CD4-positive, alpha-beta T cell (primary cell): Measurements from ENCODE around the gene DOCK2. TPM values are rescaled to one million over a fixed set of nuclear protein-coding genes. Genes with fewer than 3 reads are reported as not detected.

ENCODE experiments used
- ATAC-seq: fragments of 200-7000 bp; cut with Tn5 transposase; one replicate; pipeline ENCODE4 v1.10.0; 2022; ENCODE audit warnings: mild to moderate bottlenecking; ENCODE audit not compliant: poor library complexity
- CTCF ChIA-PET: fragments of 350-600 bp; sonication (Branson Sonifier 250); formaldehyde crosslinking; loops from one replicate; lab custom pipeline; 2021; ENCODE audit warnings: antibody characterized with exemption, inconsistent platforms; lab: Charles Lee
- POLR2A ChIA-PET: fragments of 350-600 bp; sonication (Branson Sonifier 250); formaldehyde crosslinking; loops from one replicate; lab custom pipeline; 2021; ENCODE audit warnings: antibody characterized with exemption, inconsistent platforms; lab: Charles Lee
- DNase-seq, 14 experiments: peaks; one replicate each; pipeline ENCODE4 v3.0.0-alpha.2; 2013 to 2020; ENCODE audit warnings: mixed read lengths in 2 of 14
- H3K27ac ChIP-seq, 2 donors: one replicate each; pipeline versions ENCODE4 v1.5.1 to v1.7.0; 2013; ENCODE audit warnings: low read length in 2 of 2, low read depth in 1 of 2, mild to moderate bottlenecking in 1 of 2
- H3K27me3 ChIP-seq, 2 experiments: 1 replicate in 1 of 2; 2 replicates in 1 of 2; pipeline versions ENCODE4 v1.6.1 to v1.7.0; 2013; ENCODE audit warnings: low read length in 2 of 2, control low read depth in 1 of 2, mild to moderate bottlenecking in 1 of 2, moderate library complexity in 1 of 2; ENCODE audit not compliant: insufficient read depth in 2 of 2, control insufficient read depth in 1 of 2
- H3K36me3 ChIP-seq: one replicate; pipeline ENCODE4 v1.6.1; 2013; ENCODE audit warnings: low read length, control low read depth; ENCODE audit not compliant: insufficient read depth
- H3K4me1 ChIP-seq: one replicate; pipeline ENCODE4 v1.6.1; 2013; ENCODE audit warnings: low read length, control low read depth; ENCODE audit not compliant: insufficient read depth
- H3K4me3 ChIP-seq: one replicate; pipeline ENCODE4 v1.5.1; 2013; ENCODE audit warnings: mild to moderate bottlenecking, low read length, moderate library complexity
- H3K9me3 ChIP-seq, 2 experiments: 1 replicate in 1 of 2; 2 replicates in 1 of 2; pipeline versions ENCODE4 v1.6.1 to v1.7.0; 2013; ENCODE audit warnings: low read length in 2 of 2, mild to moderate bottlenecking in 2 of 2, control low read depth in 1 of 2, moderate library complexity in 1 of 2; ENCODE audit not compliant: control insufficient read depth in 1 of 2, insufficient read depth in 1 of 2
- H3K27ac Mint-ChIP-seq: one replicate; pipeline ENCODE4 v1.8.0; 2020; ENCODE audit warnings: mixed read lengths
- H3K27me3 Mint-ChIP-seq: one replicate; pipeline ENCODE4 v1.8.0; 2021; ENCODE audit warnings: mixed read lengths
- H3K36me3 Mint-ChIP-seq: one replicate; pipeline ENCODE4 v1.8.0; 2021; ENCODE audit warnings: low read depth, mixed read lengths
- H3K4me1 Mint-ChIP-seq: one replicate; pipeline ENCODE4 v1.8.0; 2021; ENCODE audit warnings: low read depth, mixed read lengths
- H3K4me3 Mint-ChIP-seq: one replicate; pipeline ENCODE4 v1.8.0; 2020; ENCODE audit warnings: mild to moderate bottlenecking, mixed read lengths
- H3K9me3 Mint-ChIP-seq: one replicate; pipeline ENCODE4 v1.8.0; 2020; ENCODE audit warnings: mixed read lengths
- CTCF ChIP-seq: fragments of 200-600 bp; IDR thresholded peaks from one replicate; pipeline ENCODE4 v1.8.0; 2022; ENCODE audit warnings: antibody characterized with exemption, mild to moderate bottlenecking
- intact Hi-C, 2 experiments: fragments of 100-400 bp; cut with DNase I in 1 of 2; cut with micrococcal nuclease in 1 of 2; formaldehyde crosslinking; loops; one replicate each; pipeline versions ENCODE4 v1.15.1 to v1.9.0; 2023 to 2025; cut with DNase I, micrococcal nuclease
- total RNA-seq, 174 experiments: library from RNA in 2 of 174; stranded (reverse) in 2 of 174; gene quantifications; one replicate each; pipeline ENCODE4 v1.2.3 and lab custom pipeline; 2021 to 2026

DOCK2 gene
- total RNA-seq, 2 experiments from 2014 or later: 220 to 229 TPM

- no peak overlapping the region for H3K4me3 ChIP-seq
- no peak for TF ChIP-seq CTCF
- Mint-ChIP-seq H3K27me3 (no peaks in the 10 kb centered on the region), H3K36me3 (peaks cover 51% of the 10 kb centered on the region), H3K4me1 (no peaks in the 10 kb centered on the region), H3K27ac (no peak overlapping the region), H3K4me3 (no peak overlapping the region), H3K9me3 (no peaks in the 10 kb centered on the region)
- H3K27ac ChIP-seq: no peak overlapping the region
- DNase-seq: no peak
- ChIA-PET CTCF (no interaction called here), POLR2A (no interaction called here)
- ATAC-seq: no peak
- no peaks in the 10 kb centered on the region for H3K4me1 ChIP-seq
- intact Hi-C loops: no loop called here
- no peaks in the 10 kb centered on the region for H3K27me3 ChIP-seq
- H3K36me3 ChIP-seq: peaks cover 36% of the 10 kb centered on the region
- H3K9me3 ChIP-seq: no peaks in the 10 kb centered on the region
These were observed 34.5 kb upstream of the DOCK2 start for GRCh38 chr5:169602535-169602934.

GRCh38 chr5:169606279-169606678 lies 30.8 kb upstream of the DOCK2 start:
- CTCF ChIA-PET: no interaction called here
- POLR2A ChIA-PET: no interaction called here
- no peaks in the 10 kb centered on the region for H3K27me3 Mint-ChIP-seq

GRCh38 chr5:169607882-169608281 lies 29.2 kb upstream of the DOCK2 start:
- H3K4me1 ChIP-seq: no peaks in the 10 kb centered on the region

More at GRCh38 chr5:169606279-169606678, 30.8 kb upstream of the DOCK2 start:
- DNase-seq (no peak), ATAC-seq (no peak)
- H3K36me3 Mint-ChIP-seq: peaks cover 18% of the 10 kb centered on the region
- H3K9me3 Mint-ChIP-seq: peaks cover 4% of the 10 kb centered on the region
- H3K27ac Mint-ChIP-seq: no peak overlapping the region
- intact Hi-C loops: loop anchor here in 1 of 2 experiments (5.0 kb wide), 1 partner anchor 41 kb away; no protein-coding TSS in a partner anchor
- Histone ChIP-seq H3K4me1 (no peaks in the 10 kb centered on the region), H3K9me3 (peaks cover 6 to 8% of the 10 kb centered on the region in 2 experiments), H3K27ac (no peak overlapping the region), H3K4me3 (no peak overlapping the region), H3K27me3 (no peaks in the 10 kb centered on the region), H3K36me3 (peaks cover 7% of the 10 kb centered on the region)
- no peaks in the 10 kb centered on the region for H3K4me1 Mint-ChIP-seq
- no peak overlapping the region for H3K4me3 Mint-ChIP-seq
- TF ChIP-seq CTCF: no peak

More at GRCh38 chr5:169607882-169608281, 29.2 kb upstream of the DOCK2 start:
- Histone ChIP-seq H3K27me3 (no peaks in the 10 kb centered on the region), H3K36me3 (no peaks in the 10 kb centered on the region), H3K4me3 (no peak overlapping the region), H3K27ac (no peak overlapping the region), H3K9me3 (peaks cover 8% of the 10 kb centered on the region in 2 experiments)
- Mint-ChIP-seq H3K27me3 (peaks cover 8% of the 10 kb centered on the region), H3K36me3 (peaks cover 5% of the 10 kb centered on the region), H3K4me1 (no peaks in the 10 kb centered on the region), H3K27ac (no peak overlapping the region), H3K4me3 (no peak overlapping the region), H3K9me3 (peaks cover 4% of the 10 kb centered on the region)
- no peak for TF ChIP-seq CTCF
- DNase-seq (no peak), ATAC-seq (no peak)
- POLR2A ChIA-PET: no interaction called here
- intact Hi-C loops: loop anchor here in 1 of 2 experiments (5.0 kb wide), 1 partner anchor 39 kb away; no protein-coding TSS in a partner anchor
- CTCF ChIA-PET: no interaction called here
